Measurements from ENCODE around the gene LEO1.
"Not testable (repeated sequence)": the region's sequence is repeated elsewhere in the genome, so short reads cannot be mapped to it uniquely, and the experiment has no call there.

The LEO1 gene

GRCh38 chr15:52003710-52004109 lies 32.1 kb upstream of the LEO1 start:
- DNase-seq (ENCODE audit: low spot score), result no peak

DNA sequence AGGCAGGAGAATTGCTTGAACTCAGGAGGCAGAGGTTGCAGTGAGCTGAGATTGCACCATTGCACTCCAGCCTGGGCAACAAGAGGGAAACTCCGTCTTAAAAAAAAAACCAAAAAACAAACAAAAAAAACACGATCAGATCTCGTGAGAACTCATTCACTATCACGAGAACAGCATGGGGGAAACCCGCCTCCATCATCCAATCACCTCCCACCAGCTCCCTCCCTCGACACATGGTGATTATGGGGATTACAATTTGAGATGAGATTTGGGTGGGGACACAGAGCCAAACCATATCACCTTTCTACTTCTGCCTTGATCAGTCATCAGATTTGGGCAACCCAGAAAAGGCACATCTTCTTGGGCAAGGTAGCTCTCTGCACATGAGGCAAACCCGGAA lies 31.5 kb upstream of the LEO1 start:
- DNase-seq (ENCODE audit: low spot score), result not testable (repeated sequence)

- no peak for DNase-seq (ENCODE audit: low spot score)
Observed at GRCh38 chr15:52002351-52002750, 30.8 kb upstream of the LEO1 start.

- DNase-seq (ENCODE audit: low spot score), result no peak
Observed at GRCh38 chr15:51992953-51993352, 21.4 kb upstream of the LEO1 start.

DNA sequence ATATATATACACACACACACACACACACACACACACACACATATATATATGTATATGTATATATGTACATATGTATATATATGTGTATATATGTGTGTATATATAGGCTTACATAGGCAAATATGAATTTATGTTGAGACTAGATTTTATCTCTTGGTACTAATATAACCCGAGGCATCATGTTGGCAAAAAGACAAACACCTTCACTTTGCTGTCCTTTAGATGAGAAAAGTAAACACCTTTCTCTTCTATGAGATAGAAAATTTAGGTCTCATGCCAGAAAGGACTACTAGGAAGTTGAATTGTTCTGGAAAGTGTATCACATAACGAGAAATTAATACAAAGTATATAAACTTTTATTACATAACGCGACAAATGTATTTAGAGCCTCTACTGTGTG lies 19.6 kb upstream of the LEO1 start:
- no peak for DNase-seq (ENCODE audit: low spot score)

DNA sequence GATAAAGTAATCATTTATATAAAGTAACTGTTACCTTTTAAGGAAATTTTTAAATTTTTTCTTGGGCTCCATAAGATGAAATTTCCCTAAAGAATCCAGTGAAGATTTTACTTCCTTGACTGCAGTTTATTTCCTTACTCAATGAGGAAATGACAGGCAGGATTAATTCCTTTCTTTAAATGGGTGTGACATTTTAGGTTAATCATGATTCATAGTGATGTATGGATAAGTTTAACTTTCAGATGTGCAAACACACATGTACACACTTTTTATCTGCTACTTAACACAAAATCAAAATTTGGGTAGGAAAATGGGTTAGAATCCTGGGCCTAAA lies 11.2 kb upstream of the LEO1 start:
- DNase-seq (ENCODE audit: low spot score), result no peak

DNA sequence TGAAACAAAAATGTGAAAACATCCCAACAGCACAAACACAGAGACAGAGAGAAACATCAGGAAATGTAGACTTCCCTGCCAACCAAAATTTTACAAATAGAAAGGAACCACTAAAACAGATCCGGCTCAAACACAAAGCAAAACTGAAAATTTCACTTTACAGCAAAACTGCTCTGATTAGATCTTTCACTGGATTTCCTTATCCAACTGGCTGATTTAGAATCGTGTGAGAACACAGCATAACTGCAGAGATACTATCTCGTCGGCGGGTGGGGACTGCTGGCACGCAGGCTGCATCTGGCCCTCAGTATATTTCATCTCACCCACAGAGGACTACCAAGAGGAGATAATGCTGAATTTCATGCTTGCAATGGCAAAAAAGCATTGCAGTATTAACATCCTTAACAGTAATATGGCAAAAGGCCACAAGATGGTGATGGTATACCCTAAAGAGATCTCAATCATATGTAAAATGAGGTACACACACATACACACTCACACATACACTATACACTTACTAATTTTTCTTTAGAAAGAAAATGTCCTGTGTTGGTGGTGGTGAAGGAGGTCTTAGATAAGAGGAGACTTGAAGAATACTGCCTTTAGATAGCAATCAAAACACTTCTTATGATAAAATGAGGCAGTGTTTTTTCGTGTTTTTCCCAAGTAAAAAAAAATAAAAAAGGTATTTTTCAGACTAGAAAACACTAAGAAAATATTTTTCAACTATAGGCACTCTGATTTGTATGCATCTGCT lies 10.6 kb upstream of the LEO1 start:
- DNase-seq (ENCODE audit: low spot score), result no peak

DNA sequence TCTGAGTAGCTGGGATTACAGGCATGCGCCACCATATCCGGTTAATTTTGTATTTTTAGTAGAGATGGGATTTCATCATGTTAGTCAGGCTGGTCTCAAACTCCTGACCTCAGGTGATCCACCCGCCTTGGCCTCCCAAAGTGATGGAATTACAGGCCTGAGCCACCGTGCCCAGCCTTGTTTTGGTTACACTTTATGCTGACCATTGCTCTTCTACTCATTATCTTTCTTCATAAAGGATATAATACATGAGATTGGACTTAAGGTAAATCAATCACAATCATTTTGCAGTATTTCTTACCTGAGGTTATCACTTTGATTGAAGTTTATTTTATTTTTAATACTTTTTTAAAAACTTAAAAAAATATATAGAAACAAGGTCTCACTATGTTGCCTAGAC lies 2.2 kb upstream of the LEO1 start:
- DNase-seq (ENCODE audit: low spot score), result no peak

DNA sequence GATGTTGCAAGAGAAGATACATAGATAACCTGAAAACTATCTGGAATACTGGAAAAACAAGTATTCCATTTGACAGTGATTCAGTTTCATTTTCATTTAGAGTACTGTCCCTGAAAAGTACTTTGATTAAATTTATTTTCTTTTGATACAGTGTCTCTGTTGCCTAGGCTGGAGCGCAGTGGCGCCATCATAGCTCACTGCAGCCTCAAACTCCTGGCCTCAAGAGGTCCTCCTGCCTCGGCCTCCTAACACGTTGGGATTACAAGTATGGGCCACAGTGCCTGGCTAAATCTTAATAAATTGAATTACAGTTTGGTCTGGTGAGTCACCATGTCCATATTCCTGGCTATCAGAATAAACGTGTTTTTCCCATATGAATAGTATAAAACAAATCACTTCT lies 1.6 kb upstream of the LEO1 start:
- no peak for DNase-seq (ENCODE audit: low spot score)

DNA sequence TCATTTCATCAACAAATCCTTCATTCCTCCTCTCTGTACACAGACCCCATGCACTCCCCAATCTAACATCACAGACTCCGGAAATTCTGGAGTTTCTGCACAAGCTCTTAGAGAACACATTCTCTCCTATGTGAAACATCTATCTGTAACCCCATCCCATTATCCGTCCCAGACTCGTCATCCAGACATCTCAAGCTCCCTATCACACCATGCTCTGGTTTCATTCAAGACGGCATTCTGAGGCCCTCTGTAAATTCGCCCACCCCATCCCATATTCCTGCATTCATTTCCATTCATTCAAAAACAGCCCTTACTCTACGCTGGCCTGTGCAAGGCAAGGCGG lies 575 bp downstream of the LEO1 start:
- DNase-seq (ENCODE audit: low spot score), result peak; percentile 63

DNA sequence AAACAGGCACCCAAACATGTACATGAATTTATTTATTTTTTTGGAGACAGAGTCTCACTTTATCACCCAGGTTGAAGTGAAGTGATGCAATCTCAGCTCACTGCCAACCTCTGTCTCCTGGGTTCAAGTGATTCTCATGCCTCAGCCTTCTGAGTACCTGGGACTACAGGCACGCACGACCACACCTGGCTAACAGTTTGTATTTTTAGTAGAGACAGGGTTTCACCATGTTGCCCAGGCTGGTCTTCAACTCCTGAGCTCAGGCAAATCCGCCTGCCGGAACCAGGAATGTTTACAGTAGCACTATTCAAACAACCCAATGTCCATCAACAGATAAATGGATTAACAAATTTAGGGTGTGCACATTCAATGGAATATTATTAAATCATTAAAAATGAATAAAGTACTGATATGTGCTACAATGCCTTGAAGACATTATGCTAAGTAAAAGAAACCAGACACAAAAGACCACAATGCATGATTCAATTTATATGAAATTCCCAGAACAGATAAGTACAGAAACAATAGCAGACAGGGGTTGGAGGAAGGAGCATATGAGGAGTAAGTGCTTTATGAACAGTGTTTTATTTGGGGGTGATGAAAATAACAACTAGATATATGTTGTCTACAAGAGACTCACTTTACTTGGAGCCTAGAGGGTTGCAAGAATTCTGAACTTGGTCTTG lies 1.3 kb downstream of the LEO1 start:
- no peak for DNase-seq (ENCODE audit: low spot score)

- no peak for DNase-seq (ENCODE audit: low spot score)
Observed at GRCh38 chr15:51969728-51970127, 1.9 kb downstream of the LEO1 start.

- no peak for DNase-seq (ENCODE audit: low spot score)
Observed at GRCh38 chr15:51967583-51967982, 4.0 kb downstream of the LEO1 start.

- DNase-seq (ENCODE audit: low spot score), result no peak
Observed at GRCh38 chr15:51966192-51966591, 5.4 kb downstream of the LEO1 start.

- DNase-seq (ENCODE audit: low spot score), result no peak
Observed at GRCh38 chr15:51965691-51966090, 5.9 kb downstream of the LEO1 start.

DNA sequence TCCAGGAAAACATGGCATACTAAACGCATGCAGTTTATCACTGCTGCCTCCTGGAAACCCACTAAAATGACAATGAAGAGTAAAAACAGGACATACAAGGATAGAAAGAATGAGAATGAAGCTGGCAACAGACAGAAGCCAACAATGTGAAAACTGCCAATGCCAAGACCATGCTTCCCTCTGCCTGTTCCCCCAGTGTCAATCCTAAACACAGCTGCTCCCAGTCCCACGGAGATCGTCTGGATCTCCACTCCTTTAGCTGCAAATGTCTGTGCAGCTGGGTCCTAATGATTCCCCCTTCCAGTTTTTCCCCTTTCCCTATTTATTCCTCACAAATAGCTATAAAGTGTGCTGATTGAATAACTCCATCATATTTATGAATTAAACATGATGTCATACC lies 16.1 kb downstream of the LEO1 start:
- DNase-seq (ENCODE audit: low spot score), result no peak

DNA sequence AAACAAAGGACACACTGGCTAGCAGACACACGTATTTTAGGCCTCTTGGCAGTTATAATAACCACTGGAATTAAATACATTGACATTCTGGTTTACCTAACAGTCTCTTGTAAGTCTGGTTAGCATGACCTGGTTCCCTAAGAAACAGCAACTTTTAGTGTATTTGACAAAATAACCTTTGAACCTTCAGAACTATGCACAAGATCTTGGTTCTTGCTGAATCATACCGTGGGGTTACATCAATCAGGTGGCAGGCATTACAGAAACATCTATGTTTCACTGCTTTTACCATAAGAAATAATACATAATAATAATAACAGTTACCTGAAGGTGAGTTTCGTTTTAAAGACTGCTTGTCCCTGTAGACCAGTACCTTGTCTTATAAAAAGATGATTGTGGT lies 18.8 kb downstream of the LEO1 start:
- no peak for DNase-seq (ENCODE audit: low spot score)

GRCh38 chr15:51947124-51947523 lies 24.5 kb downstream of the LEO1 start:
- no peak for DNase-seq (ENCODE audit: low spot score)

- no peak for DNase-seq (ENCODE audit: low spot score)
Observed at GRCh38 chr15:51939216-51939615, 32.4 kb downstream of the LEO1 start.

- DNase-seq (ENCODE audit: low spot score), result no peak
Observed at GRCh38 chr15:51938286-51938685, 33.3 kb downstream of the LEO1 start.

- DNase-seq (ENCODE audit: low spot score), result no peak
Observed at GRCh38 chr15:51936105-51936478, 35.5 kb downstream of the LEO1 start.

DNA sequence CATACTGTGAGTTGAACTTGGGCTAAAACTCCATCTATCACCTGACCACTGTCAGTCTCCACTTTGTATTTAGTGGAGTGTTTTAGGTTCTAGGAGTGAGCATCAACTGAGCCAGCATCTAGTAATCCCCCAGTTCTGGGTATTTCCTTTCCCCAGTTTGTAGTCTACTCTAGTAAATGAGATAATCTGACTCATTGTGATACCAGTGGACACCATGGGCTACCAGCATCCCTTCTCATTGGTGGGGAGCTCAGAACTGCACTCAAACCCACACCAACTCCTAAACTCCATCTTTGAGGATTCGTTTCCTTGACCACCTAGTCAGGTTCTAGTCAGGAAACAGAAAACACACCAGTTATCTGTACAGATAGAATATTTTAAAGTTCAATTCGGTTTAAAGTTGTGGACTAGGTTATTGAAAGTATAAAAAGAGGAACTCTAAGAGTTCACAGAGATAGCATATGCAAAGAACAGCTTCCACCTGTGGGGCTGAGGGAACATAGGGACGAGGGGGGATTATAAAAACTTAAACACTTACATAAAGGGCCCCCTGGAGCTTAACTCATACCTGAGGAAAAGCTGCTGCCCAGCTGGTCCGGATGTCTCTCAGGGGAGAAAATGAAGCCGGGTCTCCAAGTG lies 36.0 kb downstream of the LEO1 start:
- DNase-seq (ENCODE audit: low spot score), result no peak

- no peak for DNase-seq (ENCODE audit: low spot score)
Observed at GRCh38 chr15:51932161-51932560, 39.4 kb downstream of the LEO1 start.

GRCh38 chr15:51931638-51932037 lies 39.9 kb downstream of the LEO1 start:
- DNase-seq (ENCODE audit: low spot score), result no peak
